Spleen (tissue), 7 donors: ENCODE results near the gene CETP.
"Not testable (repeated sequence)": the region's sequence is repeated elsewhere in the genome, so short reads cannot be mapped to it uniquely, and the experiment has no call there.

ENCODE experiments used
- POLR2A ChIP-seq, 3 donors: fragments of 450-650 bp; IDR thresholded peaks; one replicate each; pipeline ENCODE4 v1.5.1; 2017; ENCODE audit warnings: antibody characterized with exemption in 3 of 3, mild to moderate bottlenecking in 1 of 3
- TF ChIP-seq, protein P1 (sequence below), 11 experiments: fragments of 200-600 bp in 7 of 11; fragments of 450-650 bp in 4 of 11; sonication (generic) in 4 of 11; IDR thresholded peaks in 8 of 11; conservative IDR thresholded peaks in 3 of 11; 1 replicate in 7 of 11; 2 replicates in 4 of 11; pipeline versions ENCODE4 v1.4.0 to v1.8.0; 2016 to 2021; ENCODE audit warnings: antibody characterized with exemption in 11 of 11, inconsistent platforms in 4 of 11, mild to moderate bottlenecking in 1 of 11
- donor health status: DM: no; HTN: no; CAD: no; lungs with moderate emphysema.
- donor health status: DM: no; HTN: no; CAD: no.
- donor health status: DM: no; HTN: no; CAD: no.

DNA sequence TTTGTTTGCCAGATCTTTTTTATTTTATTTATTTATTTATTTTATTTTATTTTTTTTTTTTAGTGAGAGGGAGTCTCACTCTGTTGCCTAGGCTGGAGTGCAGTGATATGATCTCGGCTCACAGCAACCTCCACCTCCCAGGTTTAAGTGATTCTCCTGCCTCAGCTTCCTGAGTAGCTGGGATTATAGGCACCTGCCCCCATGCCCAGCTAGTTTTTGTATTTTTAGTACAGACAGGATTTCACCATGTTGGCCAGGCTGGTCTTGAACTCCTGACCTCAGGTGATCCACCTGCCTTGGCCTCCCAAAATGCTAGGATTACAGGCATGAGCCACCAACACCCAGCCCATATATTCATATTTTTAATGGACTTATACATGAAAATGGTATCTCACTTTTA, 30.7 kb downstream of the CETP start:
- TF ChIP-seq, protein P1, sequence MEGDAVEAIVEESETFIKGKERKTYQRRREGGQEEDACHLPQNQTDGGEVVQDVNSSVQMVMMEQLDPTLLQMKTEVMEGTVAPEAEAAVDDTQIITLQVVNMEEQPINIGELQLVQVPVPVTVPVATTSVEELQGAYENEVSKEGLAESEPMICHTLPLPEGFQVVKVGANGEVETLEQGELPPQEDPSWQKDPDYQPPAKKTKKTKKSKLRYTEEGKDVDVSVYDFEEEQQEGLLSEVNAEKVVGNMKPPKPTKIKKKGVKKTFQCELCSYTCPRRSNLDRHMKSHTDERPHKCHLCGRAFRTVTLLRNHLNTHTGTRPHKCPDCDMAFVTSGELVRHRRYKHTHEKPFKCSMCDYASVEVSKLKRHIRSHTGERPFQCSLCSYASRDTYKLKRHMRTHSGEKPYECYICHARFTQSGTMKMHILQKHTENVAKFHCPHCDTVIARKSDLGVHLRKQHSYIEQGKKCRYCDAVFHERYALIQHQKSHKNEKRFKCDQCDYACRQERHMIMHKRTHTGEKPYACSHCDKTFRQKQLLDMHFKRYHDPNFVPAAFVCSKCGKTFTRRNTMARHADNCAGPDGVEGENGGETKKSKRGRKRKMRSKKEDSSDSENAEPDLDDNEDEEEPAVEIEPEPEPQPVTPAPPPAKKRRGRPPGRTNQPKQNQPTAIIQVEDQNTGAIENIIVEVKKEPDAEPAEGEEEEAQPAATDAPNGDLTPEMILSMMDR (IDR thresholded peaks at IDR 0.05 in 8 of 11, conservative IDR thresholded peaks at IDR 0.05 in 3 of 11), result not testable (repeated sequence)
- TF ChIP-seq POLR2A (IDR thresholded peaks at IDR 0.05), result not testable (repeated sequence)
